ENCODE results near the gene NOS1AP.

The NOS1AP gene

DNA sequence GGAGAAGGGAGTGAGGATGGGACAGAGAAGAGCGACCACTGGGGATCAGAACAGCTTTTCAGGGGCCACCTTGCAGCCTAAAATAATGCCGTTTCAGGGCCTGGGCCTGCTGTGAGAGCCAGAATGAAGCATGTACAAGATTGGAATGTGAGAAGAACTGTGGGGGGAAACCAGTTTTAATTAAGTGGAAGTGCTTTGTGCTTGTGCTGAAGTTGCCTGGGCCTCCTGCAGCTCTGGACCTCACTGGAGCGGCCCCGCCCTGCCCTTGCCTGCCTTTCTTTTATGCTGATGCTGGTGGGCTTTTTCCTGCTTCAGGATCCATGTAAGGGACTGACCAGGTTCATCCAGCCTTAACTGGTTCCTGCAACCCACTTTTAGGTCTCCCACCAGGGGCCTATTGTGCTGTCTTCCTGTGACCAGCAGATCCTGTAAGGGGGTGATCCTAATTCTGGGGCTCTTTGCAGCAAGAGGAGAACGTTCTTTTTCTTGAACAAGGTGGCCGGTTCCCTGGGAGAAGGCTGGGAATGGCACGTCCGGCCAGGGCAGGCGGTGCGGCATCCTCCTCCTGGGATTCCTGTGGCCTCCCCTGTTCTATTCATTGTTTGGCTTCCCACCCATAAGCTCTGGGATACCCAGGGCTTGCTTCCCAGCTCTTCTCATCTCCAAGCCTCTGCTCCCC lies 315.2 kb downstream of the NOS1AP start:
- TF ChIP-seq, protein P1, sequence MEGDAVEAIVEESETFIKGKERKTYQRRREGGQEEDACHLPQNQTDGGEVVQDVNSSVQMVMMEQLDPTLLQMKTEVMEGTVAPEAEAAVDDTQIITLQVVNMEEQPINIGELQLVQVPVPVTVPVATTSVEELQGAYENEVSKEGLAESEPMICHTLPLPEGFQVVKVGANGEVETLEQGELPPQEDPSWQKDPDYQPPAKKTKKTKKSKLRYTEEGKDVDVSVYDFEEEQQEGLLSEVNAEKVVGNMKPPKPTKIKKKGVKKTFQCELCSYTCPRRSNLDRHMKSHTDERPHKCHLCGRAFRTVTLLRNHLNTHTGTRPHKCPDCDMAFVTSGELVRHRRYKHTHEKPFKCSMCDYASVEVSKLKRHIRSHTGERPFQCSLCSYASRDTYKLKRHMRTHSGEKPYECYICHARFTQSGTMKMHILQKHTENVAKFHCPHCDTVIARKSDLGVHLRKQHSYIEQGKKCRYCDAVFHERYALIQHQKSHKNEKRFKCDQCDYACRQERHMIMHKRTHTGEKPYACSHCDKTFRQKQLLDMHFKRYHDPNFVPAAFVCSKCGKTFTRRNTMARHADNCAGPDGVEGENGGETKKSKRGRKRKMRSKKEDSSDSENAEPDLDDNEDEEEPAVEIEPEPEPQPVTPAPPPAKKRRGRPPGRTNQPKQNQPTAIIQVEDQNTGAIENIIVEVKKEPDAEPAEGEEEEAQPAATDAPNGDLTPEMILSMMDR (IDR thresholded peaks at IDR 0.05; ENCODE audit: control insufficient read depth, extremely low read depth, insufficient read depth), result no peak

DNA sequence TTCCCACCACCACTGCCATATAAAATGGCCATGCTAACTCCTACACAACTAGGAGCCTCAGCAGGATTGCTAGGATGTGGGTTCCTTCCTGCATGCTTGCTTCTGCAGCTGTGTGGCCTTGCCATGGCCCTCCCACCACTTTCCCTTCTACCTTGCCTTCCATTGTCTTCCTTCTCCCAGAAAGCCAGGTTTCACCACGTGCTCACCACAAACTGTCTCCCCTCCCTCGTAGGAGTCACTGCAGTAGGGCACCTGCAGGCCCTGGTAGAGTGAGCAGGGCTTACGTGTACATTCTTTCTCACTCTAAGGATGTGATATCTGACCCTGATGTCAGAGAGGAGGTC lies 315.8 kb downstream of the NOS1AP start:
- TF ChIP-seq, protein P1 (IDR thresholded peaks at IDR 0.05; ENCODE audit: control insufficient read depth, extremely low read depth, insufficient read depth), result no peak
- no peak for DNase-seq (ENCODE audit: low read depth)
- H3K4me3 ChIP-seq (ENCODE audit: low read depth, low read length), result no peak overlapping the region

More for the DNA sequence above, 315.2 kb downstream of the NOS1AP start:
- no peak for DNase-seq (ENCODE audit: low read depth)
- no peak overlapping the region for H3K4me3 ChIP-seq (ENCODE audit: low read depth, low read length)

DNA sequence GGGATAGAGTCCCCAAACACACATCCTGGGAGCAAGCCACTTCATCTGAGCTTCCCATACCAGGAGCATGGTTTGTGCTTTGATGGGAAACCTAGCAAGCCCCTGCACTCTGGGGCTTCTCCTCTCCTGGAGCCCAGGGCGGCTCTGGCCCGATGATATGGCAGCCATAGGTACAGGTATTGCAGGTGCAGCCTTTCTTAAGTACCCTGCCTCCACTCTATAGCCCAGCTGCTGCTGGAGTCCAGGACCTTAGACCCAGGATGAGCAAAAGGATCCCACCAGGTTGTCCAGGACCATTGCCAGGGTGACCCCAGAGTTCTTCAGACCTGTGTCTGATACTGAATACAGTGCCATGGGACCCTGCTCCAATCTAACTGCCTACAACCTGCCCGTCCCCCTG lies 316.2 kb downstream of the NOS1AP start:
- H3K4me3 ChIP-seq (ENCODE audit: low read depth, low read length), result no peak overlapping the region
- DNase-seq (ENCODE audit: low read depth), result no peak
- TF ChIP-seq, protein P1 (IDR thresholded peaks at IDR 0.05; ENCODE audit: control insufficient read depth, extremely low read depth, insufficient read depth), result no peak

DNA sequence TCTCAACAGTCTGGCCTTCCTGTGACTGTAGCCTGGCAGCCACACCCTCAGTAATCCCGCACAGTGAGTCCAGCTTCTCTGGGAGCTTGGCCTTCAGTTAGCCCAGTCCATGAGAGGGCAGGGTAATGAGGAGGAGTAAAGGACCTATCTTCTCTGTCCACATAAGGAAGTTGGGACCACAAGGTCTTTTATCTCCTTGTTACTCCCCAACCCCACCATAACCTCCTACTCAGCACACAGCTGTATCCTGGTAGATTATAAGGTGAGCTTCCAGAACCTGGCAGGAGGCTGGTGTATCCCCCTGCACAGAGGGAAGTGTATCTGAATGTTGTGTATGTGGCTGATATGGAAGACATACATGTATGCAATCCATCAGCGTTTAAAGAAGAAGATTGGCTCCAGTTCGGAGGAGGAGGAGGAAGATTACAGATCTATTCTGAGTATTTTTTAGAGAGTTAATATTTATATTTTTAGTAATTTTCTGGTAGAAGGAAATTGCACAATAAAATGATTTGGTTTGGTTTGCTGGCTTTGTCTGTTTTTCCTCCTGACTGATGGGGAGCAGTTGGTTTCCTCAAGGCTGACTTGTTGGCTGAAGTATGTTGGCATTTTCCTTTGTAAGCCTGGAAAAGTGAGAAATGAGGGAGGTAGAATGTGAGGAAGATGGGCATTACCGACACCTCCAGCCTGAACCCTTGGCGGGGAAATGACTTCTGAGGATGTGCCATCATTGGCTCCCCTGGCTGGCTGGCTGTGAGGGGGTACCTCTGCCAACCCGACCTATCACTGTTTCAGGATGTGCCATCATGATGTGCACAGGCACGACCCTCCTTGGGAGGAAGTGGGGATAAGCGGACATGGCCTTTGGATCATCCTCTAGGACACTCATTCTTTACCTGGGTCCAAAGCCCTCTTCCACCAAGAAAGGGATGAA lies 317.1 kb downstream of the NOS1AP start:
- H3K4me3 ChIP-seq (ENCODE audit: low read depth, low read length), result no peak overlapping the region
- TF ChIP-seq, protein P1 (IDR thresholded peaks at IDR 0.05; ENCODE audit: control insufficient read depth, extremely low read depth, insufficient read depth), result no peak
- DNase-seq (ENCODE audit: low read depth), result no peak

DNA sequence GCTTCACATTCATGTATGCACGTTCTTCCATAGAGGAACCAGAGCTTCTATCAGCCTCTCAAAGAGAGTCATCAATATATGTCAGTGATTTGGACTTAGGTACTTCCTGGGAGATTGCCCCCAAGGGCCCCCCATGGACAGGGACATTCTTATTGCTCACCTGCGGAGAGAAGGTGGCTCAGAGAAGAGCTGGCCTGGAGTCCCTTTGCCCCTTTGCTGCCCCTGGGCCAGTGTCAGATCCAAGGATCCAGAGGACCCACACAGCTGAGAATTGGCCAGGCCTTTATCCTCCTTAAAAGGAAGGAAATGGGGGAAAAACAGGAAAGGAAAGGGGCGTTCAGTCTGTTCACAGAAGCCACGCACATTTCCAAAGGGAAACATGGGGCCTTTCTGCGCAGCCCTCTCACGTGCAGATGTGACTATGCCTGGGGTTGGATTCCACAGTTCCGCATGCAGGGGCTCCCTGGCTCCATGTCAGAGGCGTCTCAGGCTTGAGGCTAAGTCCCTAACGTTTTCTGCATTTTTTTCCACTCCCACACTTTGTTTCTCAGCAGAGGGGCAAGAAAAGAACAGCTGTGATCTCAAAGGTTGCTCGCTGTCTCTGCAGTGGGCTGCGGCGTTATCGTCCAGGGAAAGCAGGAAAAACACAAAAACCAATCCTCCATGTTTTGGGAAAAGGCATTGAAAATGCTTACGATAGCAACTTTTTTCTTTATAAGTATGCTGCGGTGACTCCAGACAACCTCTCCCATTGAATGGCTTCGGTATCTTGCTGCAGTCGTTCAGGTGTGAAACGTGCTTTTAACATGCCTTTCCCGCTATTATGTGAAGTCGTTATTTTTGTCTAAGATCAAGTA lies 318.0 kb downstream of the NOS1AP start:
- TF ChIP-seq, protein P1 (IDR thresholded peaks at IDR 0.05; ENCODE audit: control insufficient read depth, extremely low read depth, insufficient read depth), result no peak
- no peak overlapping the region for H3K4me3 ChIP-seq (ENCODE audit: low read depth, low read length)
- DNase-seq (ENCODE audit: low read depth), result no peak

DNA sequence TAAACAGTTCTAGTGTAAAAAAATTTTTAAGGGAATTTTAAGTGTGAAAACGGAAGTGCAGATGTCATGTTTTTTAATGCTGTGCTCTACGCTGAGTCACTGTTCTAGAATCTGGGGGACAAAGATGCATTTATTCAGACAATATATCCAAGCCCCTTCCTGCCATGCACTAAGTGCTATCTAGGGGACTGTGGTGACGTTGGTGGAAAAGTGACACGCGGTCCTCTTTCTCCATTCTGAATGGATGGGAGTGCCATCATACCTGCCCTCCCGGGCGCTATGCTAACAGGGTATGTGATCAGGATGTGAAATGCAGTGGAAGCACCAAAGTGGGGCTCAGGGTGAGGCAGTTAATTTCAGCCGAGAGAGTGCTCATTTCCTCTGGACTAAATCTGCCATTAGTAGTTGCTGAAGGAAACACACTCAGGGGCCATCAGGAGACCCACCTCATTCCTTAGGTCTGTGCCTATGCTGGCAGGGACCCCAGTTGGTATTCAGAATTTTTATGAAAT lies 318.6 kb downstream of the NOS1AP start:
- TF ChIP-seq, protein P1 (IDR thresholded peaks at IDR 0.05; ENCODE audit: control insufficient read depth, extremely low read depth, insufficient read depth), result no peak
- H3K4me3 ChIP-seq (ENCODE audit: low read depth, low read length), result no peak overlapping the region
- no peak for DNase-seq (ENCODE audit: low read depth)
